ENCODE data around the gene MS4A12. TPM values are rescaled to one million over a fixed set of nuclear protein-coding genes. Genes with fewer than 3 reads are reported as not detected.

The MS4A12 gene
- total RNA-seq, 2 experiments from 2014 or later = not detected

DNA sequence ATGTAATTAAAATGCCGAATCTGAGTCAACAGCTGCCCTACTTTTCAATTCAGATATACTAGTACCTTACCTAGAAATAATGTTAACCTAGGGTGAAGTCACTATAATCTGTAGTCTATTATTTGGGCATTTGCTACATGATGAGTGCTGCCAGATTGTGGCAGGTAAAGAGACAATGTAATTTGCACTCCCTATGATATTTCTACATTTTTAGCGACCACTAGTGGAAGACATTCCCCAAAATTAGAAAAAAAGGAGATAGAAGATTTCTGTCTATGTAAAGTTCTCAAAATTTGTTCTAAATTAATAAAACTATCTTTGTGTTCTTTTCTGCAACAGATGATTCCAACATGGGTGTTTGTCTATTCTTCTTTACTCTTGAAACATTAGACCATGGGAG lies 22.9 kb upstream of the MS4A12 start:
- DNase-seq = no peak
- Mint-ChIP-seq H3K4me3 (no peak overlapping the region), H3K4me1 (ENCODE audit: low read depth) (no peaks in the 10 kb centered on the region), H3K27ac (no peak overlapping the region), H3K9me3 (no peaks in the 10 kb centered on the region), H3K27me3 (peaks cover 16% of the 10 kb centered on the region), H3K36me3 (ENCODE audit: low read depth) (no peaks in the 10 kb centered on the region)
- ChIA-PET CTCF (no interaction called here), POLR2A (no interaction called here)
- intact Hi-C loops (cut with micrococcal nuclease) = no loop called here
- TF ChIP-seq, protein P1, sequence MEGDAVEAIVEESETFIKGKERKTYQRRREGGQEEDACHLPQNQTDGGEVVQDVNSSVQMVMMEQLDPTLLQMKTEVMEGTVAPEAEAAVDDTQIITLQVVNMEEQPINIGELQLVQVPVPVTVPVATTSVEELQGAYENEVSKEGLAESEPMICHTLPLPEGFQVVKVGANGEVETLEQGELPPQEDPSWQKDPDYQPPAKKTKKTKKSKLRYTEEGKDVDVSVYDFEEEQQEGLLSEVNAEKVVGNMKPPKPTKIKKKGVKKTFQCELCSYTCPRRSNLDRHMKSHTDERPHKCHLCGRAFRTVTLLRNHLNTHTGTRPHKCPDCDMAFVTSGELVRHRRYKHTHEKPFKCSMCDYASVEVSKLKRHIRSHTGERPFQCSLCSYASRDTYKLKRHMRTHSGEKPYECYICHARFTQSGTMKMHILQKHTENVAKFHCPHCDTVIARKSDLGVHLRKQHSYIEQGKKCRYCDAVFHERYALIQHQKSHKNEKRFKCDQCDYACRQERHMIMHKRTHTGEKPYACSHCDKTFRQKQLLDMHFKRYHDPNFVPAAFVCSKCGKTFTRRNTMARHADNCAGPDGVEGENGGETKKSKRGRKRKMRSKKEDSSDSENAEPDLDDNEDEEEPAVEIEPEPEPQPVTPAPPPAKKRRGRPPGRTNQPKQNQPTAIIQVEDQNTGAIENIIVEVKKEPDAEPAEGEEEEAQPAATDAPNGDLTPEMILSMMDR (IDR thresholded peaks at IDR 0.05) = no peak
- no peak for ATAC-seq

DNA sequence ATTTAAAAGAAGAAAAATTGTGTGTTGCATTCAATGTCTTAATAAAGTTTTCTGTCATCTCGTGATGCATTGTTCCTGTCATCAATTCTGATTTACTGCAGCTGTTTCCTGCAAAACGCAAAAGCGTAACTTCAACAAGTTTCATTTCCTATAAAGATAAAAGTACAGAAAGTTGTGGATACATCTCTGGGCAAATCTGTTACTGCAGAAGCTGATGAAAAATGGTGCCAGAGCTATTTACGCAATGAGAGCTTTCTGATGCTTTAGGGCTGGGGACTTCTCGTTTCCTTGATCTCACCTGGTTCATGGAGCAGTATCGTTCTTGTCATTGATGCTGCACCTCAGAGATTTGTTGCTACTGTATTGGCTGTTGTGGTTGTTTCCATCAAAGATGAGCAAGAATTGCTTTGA lies 15.5 kb upstream of the MS4A12 start:
- CTCF ChIA-PET = interaction anchor here (1.1 kb wide), 1 partner anchor 144 kb away, joined by 4 read pairs; no protein-coding TSS in a partner anchor
- no peak overlapping the region for H3K4me3 Mint-ChIP-seq

DNA sequence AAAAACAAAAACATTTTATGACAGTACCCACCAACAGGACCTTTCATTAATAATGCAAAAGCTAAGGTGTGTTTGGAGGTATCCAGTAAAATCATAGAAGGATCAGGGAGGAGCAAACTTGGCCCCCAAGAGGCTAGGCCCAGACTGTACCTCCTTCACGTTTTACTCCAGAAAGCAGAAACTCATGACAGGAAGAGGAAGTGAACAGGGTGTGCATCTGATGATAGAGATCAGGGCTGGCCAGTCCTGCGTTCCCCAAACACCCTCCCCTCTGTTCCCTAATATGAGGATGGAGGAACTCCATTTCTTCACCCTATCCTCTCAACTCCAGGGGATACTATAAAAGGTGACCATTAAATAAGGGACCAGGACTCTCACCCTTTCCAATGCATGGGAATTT lies 10.2 kb upstream of the MS4A12 start:
- H3K9me3 Mint-ChIP-seq = no peaks in the 10 kb centered on the region
- H3K4me3 Mint-ChIP-seq = no peak overlapping the region
- DNase-seq = no peak
- POLR2A ChIA-PET = no interaction called here
- intact Hi-C loops (cut with micrococcal nuclease) = loop anchor here (10.0 kb wide), 1 partner anchor 218 kb away; no protein-coding TSS in a partner anchor
- no peak overlapping the region for H3K27ac Mint-ChIP-seq
- CTCF ChIA-PET = interaction anchor here (3.7 kb wide), 1 partner anchor 119 kb away, joined by 22 read pairs; no protein-coding TSS in a partner anchor
- no peak for ATAC-seq
- H3K27me3 Mint-ChIP-seq = peaks cover 4% of the 10 kb centered on the region
- H3K4me1 Mint-ChIP-seq (ENCODE audit: low read depth) = no peaks in the 10 kb centered on the region
- H3K36me3 Mint-ChIP-seq (ENCODE audit: low read depth) = no peaks in the 10 kb centered on the region
- TF ChIP-seq, protein P1 (IDR thresholded peaks at IDR 0.05) = no peak

More for the DNA sequence above, 15.5 kb upstream of the MS4A12 start:
- Mint-ChIP-seq H3K9me3 (no peaks in the 10 kb centered on the region), H3K27ac (no peak overlapping the region), H3K27me3 (peaks cover 11% of the 10 kb centered on the region), H3K36me3 (ENCODE audit: low read depth) (no peaks in the 10 kb centered on the region), H3K4me1 (ENCODE audit: low read depth) (peaks cover 2% of the 10 kb centered on the region)
- POLR2A ChIA-PET = interaction anchor here (0.7 kb wide), 1 partner anchor 11 kb away, joined by 3 read pairs; no protein-coding TSS in a partner anchor
- intact Hi-C loops (cut with micrococcal nuclease) = no loop called here
- no peak for DNase-seq
- ATAC-seq = no peak
- TF ChIP-seq, protein P1 (IDR thresholded peaks at IDR 0.05) = no peak

DNA sequence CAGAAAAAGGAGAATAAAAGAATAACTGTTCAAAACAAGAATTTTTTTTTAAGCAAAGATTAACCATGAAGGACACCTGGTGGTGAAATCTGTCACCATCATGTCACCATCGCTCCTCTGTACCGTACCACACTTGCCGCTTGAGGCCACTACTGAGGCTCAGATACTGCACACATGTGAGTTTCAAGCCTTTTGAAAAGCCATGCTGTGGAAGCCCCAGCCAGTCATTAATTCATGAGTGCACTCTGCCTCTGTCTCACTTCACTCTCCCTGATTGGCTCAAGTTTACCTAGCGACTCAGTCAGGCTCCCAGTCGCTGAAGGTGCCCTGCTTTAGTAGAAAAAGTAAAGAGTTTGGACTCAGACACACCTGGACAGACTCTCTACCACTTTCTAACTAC lies 6.6 kb upstream of the MS4A12 start:
- CTCF ChIA-PET = interaction anchor here (1.4 kb wide), 1 partner anchor 123 kb away, joined by 7 read pairs; no protein-coding TSS in a partner anchor
- Mint-ChIP-seq H3K4me1 (ENCODE audit: low read depth) (no peaks in the 10 kb centered on the region), H3K9me3 (no peaks in the 10 kb centered on the region), H3K27ac (no peak overlapping the region), H3K27me3 (peaks cover 6% of the 10 kb centered on the region), H3K4me3 (no peak overlapping the region), H3K36me3 (ENCODE audit: low read depth) (no peaks in the 10 kb centered on the region)
- ATAC-seq (peak; percentile 56), DNase-seq (peak; percentile 42)
- intact Hi-C loops (cut with micrococcal nuclease) = loop anchor here (5.0 to 10.0 kb wide), 2 partner anchors 124 to 221 kb away; no protein-coding TSS in a partner anchor
- TF ChIP-seq, protein P1 (IDR thresholded peaks at IDR 0.05) = peak; percentile 20
- POLR2A ChIA-PET = no interaction called here

DNA sequence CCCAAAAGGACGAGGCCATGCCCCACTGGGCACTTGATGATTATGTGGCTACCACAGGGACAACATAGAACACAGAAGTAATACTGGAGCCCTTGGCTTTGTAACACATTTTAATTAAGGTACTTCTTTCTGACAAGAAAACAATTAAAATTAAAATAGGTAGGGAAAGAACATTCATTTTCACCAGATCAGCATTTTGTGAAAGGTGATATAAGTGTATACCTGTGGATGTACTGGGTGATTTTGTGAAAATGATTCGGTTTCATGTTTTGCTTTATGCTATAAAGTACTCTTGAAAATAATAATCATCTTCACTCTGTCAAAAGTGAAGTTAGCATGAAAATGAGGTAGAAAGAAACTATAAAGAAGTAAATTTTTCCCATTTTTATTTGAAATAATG lies 876 bp downstream of the MS4A12 start:
- no peak overlapping the region for H3K27ac Mint-ChIP-seq
- ChIA-PET POLR2A (no interaction called here), CTCF (no interaction called here)
- no peaks in the 10 kb centered on the region for H3K4me1 Mint-ChIP-seq (ENCODE audit: low read depth)
- H3K36me3 Mint-ChIP-seq (ENCODE audit: low read depth) = no peaks in the 10 kb centered on the region
- TF ChIP-seq, protein P1 (IDR thresholded peaks at IDR 0.05) = no peak
- DNase-seq (no peak), ATAC-seq (no peak)
- H3K4me3 Mint-ChIP-seq = no peak overlapping the region
- intact Hi-C loops (cut with micrococcal nuclease) = no loop called here
- peaks cover 14% of the 10 kb centered on the region for H3K27me3 Mint-ChIP-seq
- no peaks in the 10 kb centered on the region for H3K9me3 Mint-ChIP-seq

All from activated CD8-positive, alpha-beta T cell treated with anti-CD3 and anti-CD28 coated beads for 36 hours (primary cell).